ENCODE results near the gene MS4A4A.

The MS4A4A gene

GRCh38 chr11:60344146-60344545 is 63.7 kb downstream of the MS4A4A start:
- Histone ChIP-seq H3K4me3 (IDR thresholded peaks at IDR 0.05; ENCODE audit: insufficient read depth, low read depth, low read length) (no peak overlapping the region), H3K4me2 (no peak overlapping the region), H2AFZ (ENCODE audit: low read depth) (no peak overlapping the region), H3K9ac (no peak overlapping the region), H3K36me3 (ENCODE audit: insufficient read depth) (no peaks in the 10 kb centered on the region), H3K4me1 (ENCODE audit: low read depth, poor library complexity, severe bottlenecking) (no peaks in the 10 kb centered on the region), H3K79me2 (ENCODE audit: insufficient read depth, low read depth) (no peaks in the 10 kb centered on the region), H3K27me3 (ENCODE audit: insufficient read depth, low read depth) (no peaks in the 10 kb centered on the region), H4K20me1 (ENCODE audit: insufficient read depth) (no peaks in the 10 kb centered on the region), H3K27ac (no peak overlapping the region)
- TF ChIP-seq CTCF (conservative IDR thresholded peaks at IDR 0.05; ENCODE audit: low read depth, low read length): no peak

DNA sequence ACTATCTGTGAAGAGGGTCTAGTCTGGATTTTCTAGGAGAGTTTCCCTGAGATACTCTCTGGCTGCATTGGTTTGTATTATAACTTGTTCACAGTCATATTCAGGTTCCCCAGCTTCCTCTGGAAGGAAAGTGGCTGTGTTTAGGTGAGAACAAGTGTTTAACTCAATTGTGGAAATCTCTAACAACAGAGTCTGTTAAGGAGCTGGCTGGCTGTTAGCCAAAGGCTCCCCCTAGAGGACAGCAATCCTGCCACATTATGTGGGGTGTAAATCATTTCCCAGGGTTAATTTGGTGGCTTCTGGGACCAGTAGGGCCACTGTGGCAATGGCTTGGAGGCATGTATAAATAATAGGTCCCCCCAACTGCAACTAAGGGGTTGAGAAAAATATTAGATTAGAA is 65.0 kb downstream of the MS4A4A start:
- H2AFZ ChIP-seq (ENCODE audit: low read depth): no peak overlapping the region
- no peak overlapping the region for H3K4me3 ChIP-seq (IDR thresholded peaks at IDR 0.05; ENCODE audit: insufficient read depth, low read depth, low read length)
- no peaks in the 10 kb centered on the region for H3K27me3 ChIP-seq (ENCODE audit: insufficient read depth, low read depth)
- no peak overlapping the region for H3K27ac ChIP-seq
- peak; percentile 69 for TF ChIP-seq CTCF (conservative IDR thresholded peaks at IDR 0.05; ENCODE audit: low read depth, low read length)
- no peaks in the 10 kb centered on the region for H3K4me1 ChIP-seq (ENCODE audit: low read depth, poor library complexity, severe bottlenecking)
- no peaks in the 10 kb centered on the region for H3K79me2 ChIP-seq (ENCODE audit: insufficient read depth, low read depth)
- H3K4me2 ChIP-seq: no peak overlapping the region
- no peak overlapping the region for H3K9ac ChIP-seq
- H4K20me1 ChIP-seq (ENCODE audit: insufficient read depth): no peaks in the 10 kb centered on the region
- no peaks in the 10 kb centered on the region for H3K36me3 ChIP-seq (ENCODE audit: insufficient read depth)

DNA sequence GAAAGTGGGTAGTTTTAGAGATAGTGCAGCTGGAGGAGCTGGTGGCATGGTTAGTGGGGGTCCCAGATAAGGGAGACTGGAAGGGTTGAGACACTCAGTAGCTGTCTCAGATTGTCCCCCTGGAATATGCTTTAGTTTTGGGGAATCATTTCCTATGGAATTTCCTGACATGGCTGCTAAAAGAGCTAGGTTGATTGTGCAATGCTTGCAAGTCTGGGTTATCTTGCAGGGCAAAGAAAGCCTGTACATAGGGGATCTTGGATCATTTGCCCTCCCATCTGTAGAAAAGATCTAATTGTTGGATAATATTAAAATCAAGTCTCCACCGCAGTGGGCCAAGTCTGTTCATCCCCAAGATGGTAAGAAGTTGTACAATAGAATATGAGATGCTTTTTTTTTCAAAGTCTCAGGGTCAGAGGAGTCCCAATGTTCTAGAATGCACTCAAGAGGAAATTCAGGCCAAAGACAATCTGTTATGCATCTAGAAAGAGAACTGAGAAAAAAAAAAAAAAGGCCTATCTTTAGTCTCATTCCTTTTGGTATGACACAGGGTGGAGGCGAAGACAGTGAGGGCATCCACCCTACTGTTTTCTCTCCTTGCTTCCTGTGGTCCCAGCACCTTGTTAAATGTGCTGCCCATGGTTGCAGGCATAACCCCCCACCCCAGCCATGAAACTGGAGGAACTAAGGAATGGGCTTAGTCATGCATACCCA is 66.8 kb downstream of the MS4A4A start:
- no peaks in the 10 kb centered on the region for H3K4me1 ChIP-seq (ENCODE audit: low read depth, poor library complexity, severe bottlenecking)
- no peak overlapping the region for H3K27ac ChIP-seq
- no peak overlapping the region for H3K4me3 ChIP-seq (IDR thresholded peaks at IDR 0.05; ENCODE audit: insufficient read depth, low read depth, low read length)
- H3K9ac ChIP-seq: no peak overlapping the region
- no peak overlapping the region for H3K4me2 ChIP-seq
- no peaks in the 10 kb centered on the region for H4K20me1 ChIP-seq (ENCODE audit: insufficient read depth)
- no peaks in the 10 kb centered on the region for H3K79me2 ChIP-seq (ENCODE audit: insufficient read depth, low read depth)
- no peak overlapping the region for H2AFZ ChIP-seq (ENCODE audit: low read depth)
- no peaks in the 10 kb centered on the region for H3K27me3 ChIP-seq (ENCODE audit: insufficient read depth, low read depth)
- H3K36me3 ChIP-seq (ENCODE audit: insufficient read depth): no peaks in the 10 kb centered on the region
- no peak for TF ChIP-seq CTCF (conservative IDR thresholded peaks at IDR 0.05; ENCODE audit: low read depth, low read length)

DNA sequence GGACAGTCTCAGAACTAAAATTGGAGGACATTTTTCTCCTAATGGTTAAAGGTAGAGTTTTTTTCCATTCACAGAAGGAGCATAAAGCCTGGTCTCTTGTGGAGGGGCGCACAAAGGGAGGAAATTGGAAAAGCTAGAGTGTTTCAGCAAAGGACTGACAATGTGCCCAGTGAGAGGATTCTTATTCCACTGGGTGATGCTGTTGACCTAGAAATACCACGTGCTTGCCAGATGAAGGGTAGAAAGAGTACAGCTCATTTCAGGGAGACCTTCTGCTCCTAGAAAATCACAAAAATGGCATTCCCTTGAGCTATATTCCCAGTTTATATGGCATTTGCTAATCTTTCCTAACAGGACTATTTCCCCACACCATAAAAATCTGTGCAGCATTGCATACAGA is 67.7 kb downstream of the MS4A4A start:
- TF ChIP-seq CTCF (conservative IDR thresholded peaks at IDR 0.05; ENCODE audit: low read depth, low read length): no peak
- no peak overlapping the region for H3K27ac ChIP-seq
- H3K4me3 ChIP-seq (IDR thresholded peaks at IDR 0.05; ENCODE audit: insufficient read depth, low read depth, low read length): no peak overlapping the region
- H2AFZ ChIP-seq (ENCODE audit: low read depth): no peak overlapping the region
- H3K4me2 ChIP-seq: no peak overlapping the region
- no peaks in the 10 kb centered on the region for H3K27me3 ChIP-seq (ENCODE audit: insufficient read depth, low read depth)
- H3K4me1 ChIP-seq (ENCODE audit: low read depth, poor library complexity, severe bottlenecking): no peaks in the 10 kb centered on the region
- no peaks in the 10 kb centered on the region for H3K36me3 ChIP-seq (ENCODE audit: insufficient read depth)
- H3K79me2 ChIP-seq (ENCODE audit: insufficient read depth, low read depth): no peaks in the 10 kb centered on the region
- no peaks in the 10 kb centered on the region for H4K20me1 ChIP-seq (ENCODE audit: insufficient read depth)
- H3K9ac ChIP-seq: no peak overlapping the region
